Nephron progenitor cell (in vitro differentiated cells): ENCODE data around the gene INSYN1.
A peak's percentile ranks its signal among the peaks of the same experiment; 100 is the strongest.
"Not testable (repeated sequence)": the region's sequence is repeated elsewhere in the genome, so short reads cannot be mapped to it uniquely, and the experiment has no call there.

ENCODE experiments used
- DNase-seq: peaks from one replicate; pipeline ENCODE4 v3.0.0; 2021
- H3K27ac Mint-ChIP-seq: 2 replicates; pipeline ENCODE4 v1.8.0; 2021; ENCODE audit warnings: mild to moderate bottlenecking, moderate library complexity, mixed read lengths
- H3K27me3 Mint-ChIP-seq: 2 replicates; pipeline ENCODE4 v1.8.0; 2021; ENCODE audit warnings: mild to moderate bottlenecking, low read depth, mixed read lengths; ENCODE audit not compliant: poor library complexity
- H3K36me3 Mint-ChIP-seq: 2 replicates; pipeline ENCODE4 v1.8.0; 2021; ENCODE audit warnings: low read depth, mixed read lengths
- H3K4me1 Mint-ChIP-seq: 2 replicates; pipeline ENCODE4 v1.8.0; 2021; ENCODE audit warnings: mixed read lengths
- H3K4me3 Mint-ChIP-seq: 2 replicates; pipeline ENCODE4 v1.8.0; 2021; ENCODE audit warnings: mild to moderate bottlenecking, moderate library complexity, mixed read lengths
- H3K9me3 Mint-ChIP-seq: 2 replicates; pipeline ENCODE4 v1.8.0; 2021; ENCODE audit warnings: mild to moderate bottlenecking, moderate library complexity, mixed read lengths
- CTCF ChIP-seq: fragments of 200-600 bp; sonication (generic); IDR thresholded peaks from 2 replicates; pipeline ENCODE4 v1.5.0; 2021; ENCODE audit warnings: antibody characterized with exemption

Gene INSYN1

DNA sequence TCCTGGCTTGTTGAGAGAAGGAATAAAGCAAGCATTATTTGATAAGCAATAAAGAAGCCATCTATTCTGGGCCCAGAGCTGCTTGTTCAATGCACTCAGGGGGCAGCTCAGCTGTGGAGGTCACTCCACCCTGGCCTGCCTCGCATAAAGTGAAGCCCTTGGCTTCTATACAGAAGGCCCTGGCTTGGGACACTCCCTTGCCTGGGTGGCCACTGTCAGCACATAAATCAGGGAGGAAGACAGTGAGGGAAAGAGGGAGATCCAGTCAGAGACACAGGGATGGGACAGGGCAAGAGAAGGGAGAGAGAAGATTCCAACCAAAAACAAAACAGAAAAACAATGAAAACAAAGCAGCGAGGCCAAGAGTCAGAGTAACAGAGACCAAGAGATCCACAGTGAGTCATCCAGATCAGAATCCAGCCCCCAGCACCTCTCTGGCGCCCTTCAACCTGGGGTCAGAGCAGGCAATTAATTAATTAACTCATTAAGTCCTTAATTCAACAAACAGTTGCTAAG, 11.8 kb downstream of the INSYN1 start:
- Mint-ChIP-seq H3K4me3 (no peak overlapping the region), H3K9me3 (no peaks in the 10 kb centered on the region), H3K4me1 (peaks cover 68% of the 10 kb centered on the region), H3K36me3 (no peaks in the 10 kb centered on the region), H3K27me3 (peaks cover 13% of the 10 kb centered on the region), H3K27ac (no peak overlapping the region)
- no peak for DNase-seq
- no peak for TF ChIP-seq CTCF

- peak overlapping the region; percentile 64 for H3K27ac Mint-ChIP-seq
- no peak for TF ChIP-seq CTCF
- H3K9me3 Mint-ChIP-seq, result no peaks in the 10 kb centered on the region
- H3K27me3 Mint-ChIP-seq, result peaks cover 13% of the 10 kb centered on the region
- H3K4me1 Mint-ChIP-seq, result peaks cover 58% of the 10 kb centered on the region
- no peaks in the 10 kb centered on the region for H3K36me3 Mint-ChIP-seq
- DNase-seq, result no peak
- no peak overlapping the region for H3K4me3 Mint-ChIP-seq
These were observed 12.8 kb downstream of the INSYN1 start for GRCh38 chr15:73740152-73741048.

DNA sequence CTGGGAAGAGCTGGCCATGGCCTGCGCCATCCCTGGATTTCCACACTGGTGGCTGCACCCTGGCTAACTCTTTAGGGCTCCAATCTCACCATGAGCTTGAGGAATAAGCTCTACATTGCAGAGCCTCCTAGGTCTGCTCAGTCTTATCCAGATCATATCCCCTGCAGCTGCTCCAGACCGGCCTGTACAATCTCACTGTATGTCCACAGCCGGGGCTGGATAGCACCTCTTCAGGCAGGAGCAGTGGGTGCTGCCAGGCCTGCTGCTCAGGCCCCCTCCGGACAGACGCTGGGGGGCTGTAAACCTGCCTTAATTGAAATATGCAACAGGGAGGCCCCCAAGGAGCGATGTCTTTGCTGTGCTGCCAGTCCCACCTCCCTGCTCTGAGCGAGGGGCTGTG, 15.6 kb downstream of the INSYN1 start:
- H3K4me1 Mint-ChIP-seq, result peaks cover 36% of the 10 kb centered on the region
- H3K36me3 Mint-ChIP-seq, result no peaks in the 10 kb centered on the region
- H3K27me3 Mint-ChIP-seq, result peaks cover 23% of the 10 kb centered on the region
- no peak overlapping the region for H3K27ac Mint-ChIP-seq
- TF ChIP-seq CTCF, result no peak
- H3K4me3 Mint-ChIP-seq, result no peak overlapping the region
- H3K9me3 Mint-ChIP-seq, result no peaks in the 10 kb centered on the region
- no peak for DNase-seq

- Mint-ChIP-seq H3K36me3 (no peaks in the 10 kb centered on the region), H3K4me3 (no peak overlapping the region), H3K9me3 (no peaks in the 10 kb centered on the region), H3K4me1 (peaks cover 9% of the 10 kb centered on the region), H3K27me3 (peaks cover 26% of the 10 kb centered on the region), H3K27ac (no peak overlapping the region)
- TF ChIP-seq CTCF, result no peak
- DNase-seq, result no peak
These were observed 20.2 kb downstream of the INSYN1 start for GRCh38 chr15:73732930-73733329.

GRCh38 chr15:73732051-73732450, 21.1 kb downstream of the INSYN1 start:
- not testable (repeated sequence) for H3K4me3 Mint-ChIP-seq, H3K27ac Mint-ChIP-seq, DNase-seq, H3K4me1 Mint-ChIP-seq, H3K9me3 Mint-ChIP-seq, H3K36me3 Mint-ChIP-seq
- H3K27me3 Mint-ChIP-seq, result peaks cover 26% of the 10 kb centered on the region

DNA sequence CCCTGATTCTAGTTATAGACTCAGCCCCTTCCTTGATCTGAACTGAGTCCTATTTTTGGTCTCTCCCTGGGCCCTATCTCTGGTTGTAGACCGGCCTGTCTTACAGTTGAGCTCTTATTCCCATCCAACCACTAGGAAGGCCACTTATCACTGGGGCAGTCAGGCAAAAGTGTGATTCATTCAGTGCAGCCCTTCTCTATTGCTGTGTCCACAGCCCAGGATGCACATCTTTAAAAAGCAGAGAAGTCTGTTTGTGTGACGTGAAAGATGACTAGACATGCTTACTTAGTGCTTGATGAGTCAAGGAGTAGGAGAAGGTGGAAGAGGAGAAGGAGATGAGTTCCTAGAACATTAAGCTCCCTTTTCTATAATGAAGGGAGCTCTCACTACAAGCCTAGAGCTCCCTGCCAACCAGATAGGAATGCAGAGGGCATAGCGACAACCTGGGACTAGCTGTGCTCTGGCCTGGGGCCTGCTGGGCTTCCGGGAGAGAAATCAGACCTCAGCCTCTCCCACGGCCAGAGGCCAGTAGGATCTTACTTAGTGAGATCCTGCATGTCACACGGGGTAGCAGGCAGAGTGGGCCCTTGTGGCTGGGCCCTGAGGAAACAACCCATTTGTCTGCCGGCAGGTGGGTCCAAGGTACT, 25.7 kb downstream of the INSYN1 start:
- peaks cover 18% of the 10 kb centered on the region for H3K4me1 Mint-ChIP-seq
- no peak overlapping the region for H3K27ac Mint-ChIP-seq
- H3K36me3 Mint-ChIP-seq, result no peaks in the 10 kb centered on the region
- no peak for TF ChIP-seq CTCF
- no peaks in the 10 kb centered on the region for H3K9me3 Mint-ChIP-seq
- no peak overlapping the region for H3K4me3 Mint-ChIP-seq
- H3K27me3 Mint-ChIP-seq, result peaks cover 19% of the 10 kb centered on the region
- no peak for DNase-seq
